MV-4-11 (cell line): ENCODE data around the gene SDHC.
"Not testable (repeated sequence)": the region's sequence is repeated elsewhere in the genome, so short reads cannot be mapped to it uniquely, and the experiment has no call there.

Source experiments
- DNase-seq: peaks from one replicate; lab custom pipeline; 2025; lab: John Stamatoyannopoulos, UW

The SDHC gene

DNA sequence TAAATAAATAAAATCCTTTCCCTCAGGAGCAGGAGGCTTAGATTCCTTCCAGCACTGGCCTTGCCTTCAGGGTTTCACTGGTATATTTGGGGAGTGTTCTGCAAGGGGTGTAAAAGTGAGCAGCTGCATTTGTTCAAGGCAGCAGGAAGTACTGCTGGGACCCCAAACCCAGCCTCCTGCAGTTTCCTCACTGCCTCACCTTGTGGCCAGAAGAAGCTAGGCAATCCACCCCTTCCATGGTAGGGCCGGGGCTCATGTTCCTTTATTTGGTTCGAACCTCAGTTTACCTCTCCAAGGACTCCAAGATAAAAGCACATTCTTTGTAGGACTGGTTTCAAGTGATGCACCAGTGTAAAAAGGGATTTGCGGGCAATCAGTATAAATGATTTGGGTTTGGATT lies 74.5 kb downstream of the SDHC start:
- no peak for DNase-seq

DNA sequence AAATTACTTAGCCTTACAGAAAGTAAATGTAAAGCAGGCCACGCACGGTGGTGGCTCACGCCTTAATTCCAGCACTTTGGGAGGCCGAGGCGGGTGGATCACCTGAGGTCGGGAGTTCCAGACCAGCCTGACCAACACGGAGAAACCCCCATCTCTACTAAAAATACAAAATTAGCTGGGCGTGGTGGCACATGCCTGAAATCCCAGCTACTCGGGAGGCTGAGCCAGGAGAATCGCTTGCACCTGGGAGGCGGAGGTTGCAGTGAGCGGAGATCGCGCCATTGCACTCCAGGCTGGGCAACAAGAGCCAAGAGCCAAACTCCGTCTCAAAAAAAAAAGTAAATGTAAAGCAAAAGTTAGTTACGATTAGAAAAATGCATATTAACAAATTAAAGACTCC lies 75.0 kb downstream of the SDHC start:
- DNase-seq, result not testable (repeated sequence)

DNA sequence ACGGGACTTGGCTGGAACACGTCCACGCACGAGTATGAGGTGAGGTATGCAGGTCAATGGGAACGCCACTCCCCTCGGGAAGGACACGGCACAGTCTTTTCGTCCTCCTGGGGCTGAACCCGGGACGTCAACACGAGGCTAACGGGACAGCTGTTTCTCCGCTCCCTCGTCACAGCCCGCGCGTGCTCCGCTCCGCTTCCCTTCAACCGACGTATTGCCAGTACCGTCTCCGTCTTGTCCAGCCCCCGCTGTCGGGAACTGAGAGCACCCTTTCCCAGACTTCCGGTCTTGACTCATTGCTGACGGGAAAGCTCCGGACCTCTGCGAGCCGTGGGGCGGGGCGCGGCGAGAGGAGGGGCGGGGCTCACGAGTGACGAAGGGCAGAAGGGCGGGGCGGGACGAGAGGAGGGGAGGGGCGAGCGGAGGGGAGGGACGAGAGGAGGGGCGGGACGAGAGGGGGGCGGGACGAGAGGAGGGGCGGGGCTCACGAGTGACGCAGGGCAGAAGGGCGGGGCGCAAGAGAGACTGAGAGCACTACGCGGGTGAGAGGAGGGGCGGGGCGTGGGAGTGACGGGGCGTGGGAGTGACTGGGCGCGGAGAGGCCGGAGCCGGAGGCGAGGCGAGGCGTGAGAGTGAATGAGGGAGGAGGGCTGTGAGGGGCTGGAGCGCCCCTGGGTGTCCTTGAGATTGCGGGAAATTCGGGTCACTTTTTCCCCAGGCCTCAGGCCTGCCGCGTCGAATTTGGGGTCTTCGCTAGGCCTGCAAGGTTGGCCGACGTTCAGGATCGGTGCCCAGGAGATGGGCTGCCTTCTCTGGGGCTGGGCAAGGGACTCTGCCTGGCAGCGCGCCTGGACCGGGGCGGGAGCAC lies 75.7 kb downstream of the SDHC start:
- peak; percentile 93 for DNase-seq

DNA sequence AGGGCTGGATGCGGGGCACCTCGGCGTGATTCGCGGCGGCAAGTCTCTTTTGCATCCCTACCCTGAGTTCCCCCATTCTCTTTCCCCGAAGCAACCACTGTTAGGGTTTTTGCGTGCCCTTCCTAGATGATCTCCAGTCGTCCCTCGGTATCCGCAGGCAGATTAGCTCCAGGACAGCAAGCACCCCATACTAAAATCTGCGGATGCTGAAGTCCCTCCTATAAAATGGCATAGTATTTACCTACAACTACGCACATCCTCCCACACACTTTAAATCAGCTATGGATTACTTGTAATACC lies 76.3 kb downstream of the SDHC start:
- no peak for DNase-seq

DNA sequence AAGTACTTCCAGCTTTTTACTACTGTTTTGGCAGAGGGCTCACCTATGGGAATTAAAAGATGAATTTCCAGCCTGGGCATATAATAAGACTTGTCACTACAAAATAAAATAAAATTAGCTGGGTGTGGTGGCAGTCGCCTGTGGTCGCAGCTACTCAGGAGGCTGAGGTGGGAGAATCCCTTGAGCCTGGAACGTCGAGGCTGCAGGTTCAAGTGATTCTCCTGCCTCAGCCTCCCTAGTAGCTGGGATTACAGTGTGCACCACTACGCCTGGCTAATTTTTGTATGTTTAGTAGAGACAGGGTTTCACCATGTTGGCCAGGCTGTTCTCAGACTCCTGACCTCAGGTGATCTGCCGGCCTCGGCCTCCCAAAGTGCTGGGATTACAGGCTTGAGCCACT lies 77.0 kb downstream of the SDHC start:
- DNase-seq, result not testable (repeated sequence)

DNA sequence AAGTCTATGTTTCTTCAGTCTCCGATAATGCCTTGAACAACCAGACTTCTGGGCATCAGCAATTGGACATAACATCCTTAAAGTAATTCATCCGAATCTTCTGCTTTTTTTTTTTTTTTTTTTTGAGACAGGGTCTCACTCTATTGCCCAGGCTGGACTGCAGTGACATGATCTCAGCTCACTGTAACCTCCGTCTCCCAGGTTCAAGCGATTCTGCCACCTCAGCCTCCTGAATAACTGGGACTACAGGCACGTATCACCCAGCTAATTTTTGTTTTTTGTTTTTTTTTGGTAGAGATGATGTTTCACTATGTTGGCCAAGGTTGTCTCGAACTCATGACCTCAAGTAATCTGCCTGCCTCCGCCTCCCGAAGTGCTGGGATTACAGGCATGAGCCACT lies 77.4 kb downstream of the SDHC start:
- no peak for DNase-seq

DNA sequence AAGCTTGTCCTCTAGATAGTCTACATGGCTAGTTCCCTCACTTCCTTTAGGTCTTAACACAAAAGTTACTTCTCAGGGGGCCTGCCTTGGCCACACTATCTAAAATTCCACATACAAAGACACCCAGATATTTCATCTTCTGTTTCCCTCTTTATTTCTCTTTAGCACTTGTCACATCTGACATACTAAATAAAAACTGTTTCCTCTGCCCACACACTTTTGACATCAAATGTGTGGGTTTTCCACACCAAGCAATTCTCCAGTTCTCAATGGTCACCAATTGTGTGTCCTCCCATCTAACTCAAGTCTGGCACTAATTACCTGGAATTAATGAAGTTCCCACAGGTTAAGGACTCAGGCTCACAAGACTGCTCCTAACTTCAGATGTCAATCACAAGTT lies 79.0 kb downstream of the SDHC start:
- DNase-seq, result no peak

DNA sequence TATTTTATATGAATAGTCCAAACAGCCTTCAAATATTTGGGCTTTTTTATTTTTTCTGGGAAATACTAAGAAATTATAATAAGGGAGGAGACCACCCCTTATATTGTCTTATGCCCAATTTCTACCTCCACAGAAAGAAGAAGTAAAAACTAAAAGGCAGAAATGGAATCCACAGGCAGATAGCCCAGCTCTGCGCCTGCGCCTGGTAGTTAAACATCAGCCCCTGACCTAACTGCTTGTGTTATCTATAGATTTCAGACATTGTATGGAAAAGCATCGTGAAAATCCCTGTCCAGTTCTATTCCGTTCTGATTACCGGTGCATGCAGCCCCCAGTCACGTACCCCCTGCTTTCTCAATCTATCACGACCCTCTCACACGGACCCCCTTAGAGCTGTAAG lies 82.9 kb downstream of the SDHC start:
- DNase-seq, result peak; percentile 34

DNA sequence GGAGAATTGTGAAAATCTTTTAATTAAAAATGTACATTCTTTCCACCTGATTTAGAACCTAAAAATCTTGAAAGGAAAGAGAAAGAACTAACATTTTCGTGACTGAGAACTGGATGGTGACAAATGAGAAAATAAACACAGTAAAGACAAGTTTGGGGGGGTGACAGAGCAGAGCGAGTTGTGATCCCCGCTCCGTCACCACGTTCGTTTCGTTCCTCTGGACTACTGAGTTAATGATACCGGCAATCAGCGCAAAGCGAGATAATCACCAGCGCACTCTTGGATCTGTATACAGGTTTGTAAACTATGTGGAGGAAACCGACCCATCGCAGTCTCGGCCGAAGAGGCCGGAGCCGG lies 84.7 kb downstream of the SDHC start:
- no peak for DNase-seq

DNA sequence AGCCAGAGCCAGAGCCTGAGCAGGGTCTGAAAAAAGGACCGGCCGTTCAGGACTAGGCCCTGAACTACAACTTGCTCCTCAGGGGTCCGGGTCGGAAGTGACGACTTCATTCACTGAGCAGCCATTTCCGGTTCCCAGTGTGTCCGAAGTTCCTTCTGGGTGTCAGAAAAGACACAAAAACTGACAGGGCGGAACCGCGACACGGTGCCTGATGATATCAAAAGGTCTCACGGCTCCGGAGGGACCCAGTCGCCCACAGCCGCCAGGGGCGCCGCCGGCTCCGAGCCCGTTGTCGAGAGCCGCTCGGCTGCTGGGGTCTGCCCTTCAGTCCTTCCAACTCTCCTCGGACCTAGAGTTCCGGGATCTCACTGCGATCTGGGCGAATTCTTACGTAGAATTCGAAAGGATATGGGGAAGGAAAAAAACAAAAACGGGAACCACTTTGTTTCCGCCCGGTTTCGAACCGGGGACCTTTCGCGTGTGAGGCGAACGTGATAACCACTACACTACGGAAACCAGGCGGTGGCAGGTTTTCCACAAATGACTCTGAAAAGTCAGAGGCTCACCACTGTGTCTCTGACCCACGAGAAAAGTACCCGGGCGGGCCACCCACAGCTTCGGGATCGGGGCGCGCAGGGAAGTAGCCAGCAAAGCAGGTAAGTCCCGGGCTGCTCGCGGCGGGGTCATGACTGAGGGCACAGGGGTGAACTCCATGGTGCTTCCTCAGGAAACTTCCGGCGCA lies 85.2 kb downstream of the SDHC start:
- DNase-seq, result peak; percentile 97

DNA sequence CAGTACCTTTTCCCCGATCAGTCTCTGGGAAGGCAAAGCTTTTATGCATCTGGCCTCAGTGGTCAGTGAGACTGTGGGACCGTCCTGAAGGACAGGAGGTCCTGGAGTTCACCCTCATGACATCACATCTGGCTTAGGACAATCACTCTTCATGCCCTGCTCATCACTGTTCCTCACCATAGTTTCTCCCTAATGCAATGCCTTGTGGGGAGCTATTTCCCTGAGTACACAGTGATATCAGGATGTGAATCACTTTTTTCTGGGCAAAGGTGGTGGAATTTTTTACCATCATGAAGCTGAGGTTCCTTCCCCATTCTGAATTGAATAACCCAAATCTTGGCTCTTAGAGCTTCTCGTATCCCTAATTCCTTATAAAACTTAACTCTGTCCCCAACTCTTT lies 88.3 kb downstream of the SDHC start:
- DNase-seq, result no peak

DNA sequence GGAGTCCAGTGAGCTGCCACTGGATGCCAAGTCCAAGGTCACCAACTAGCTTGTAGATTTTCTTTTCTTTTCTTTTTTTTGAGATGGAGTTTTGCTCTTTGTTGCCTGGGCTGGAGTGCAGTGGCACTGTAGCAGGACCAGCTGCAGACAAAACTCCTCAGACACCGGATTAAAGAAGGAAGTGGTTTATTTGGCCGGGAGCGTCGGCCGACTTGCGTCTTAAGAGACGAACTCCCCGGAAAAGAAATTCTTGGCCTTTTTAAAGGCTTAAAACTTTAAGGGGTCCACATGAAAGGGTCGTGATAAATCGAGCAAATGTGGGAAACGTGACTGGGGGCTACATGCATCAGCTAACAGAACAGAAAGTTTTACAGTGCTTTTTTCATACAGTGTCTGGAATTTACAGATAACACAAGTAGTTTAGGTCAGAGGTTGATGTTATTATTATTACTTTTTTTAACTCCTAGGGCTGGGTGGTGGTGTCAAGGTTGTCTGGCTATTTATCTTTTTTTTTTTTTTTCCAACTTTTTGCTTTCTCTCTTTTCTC lies 89.9 kb downstream of the SDHC start:
- peak; percentile 79 for DNase-seq

DNA sequence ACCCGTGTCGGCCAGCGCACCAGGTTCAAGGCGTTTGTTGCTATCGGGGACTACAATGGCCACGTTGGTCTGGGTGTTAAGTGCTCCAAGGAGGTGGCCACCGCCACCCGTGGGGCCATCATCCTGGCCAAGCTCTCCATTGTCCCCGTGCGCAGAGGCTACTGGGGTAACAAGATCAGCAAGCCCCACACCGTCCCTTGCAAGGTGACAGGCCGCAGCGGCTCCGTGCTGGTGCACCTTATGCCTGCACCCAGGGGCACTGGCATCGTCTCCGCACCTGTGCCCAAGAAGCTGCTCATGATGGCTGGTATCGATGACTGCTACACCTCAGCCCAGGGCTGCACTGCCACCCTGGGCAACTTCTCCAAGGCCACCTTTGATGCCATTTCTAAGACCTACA lies 92.4 kb downstream of the SDHC start:
- not testable (repeated sequence) for DNase-seq

DNA sequence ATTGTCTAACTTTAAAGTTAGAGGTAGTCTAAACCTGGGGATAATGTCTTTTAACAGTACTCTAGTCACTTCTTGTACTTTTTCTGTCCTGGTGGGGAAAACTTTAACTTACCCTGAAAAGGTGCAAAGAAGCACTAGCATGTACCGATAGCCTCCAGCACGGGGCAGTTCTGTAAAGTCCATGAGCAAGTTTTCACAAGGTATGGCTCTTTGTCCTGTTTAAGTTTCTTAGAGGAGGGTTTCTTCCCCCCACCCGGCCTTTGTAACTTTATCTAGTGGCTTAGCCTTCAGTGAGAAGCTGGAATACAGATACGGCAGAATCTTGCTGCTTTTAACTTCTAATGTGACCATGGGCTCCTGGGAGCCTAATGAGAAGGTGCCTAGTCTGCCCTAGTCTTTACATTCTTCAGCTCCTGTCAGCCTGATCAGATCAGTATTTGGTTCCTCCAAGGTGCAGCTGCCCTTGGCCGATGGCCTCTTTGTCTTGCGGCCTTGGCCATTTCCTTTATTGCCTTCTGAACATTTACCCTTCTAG lies 93.3 kb downstream of the SDHC start:
- DNase-seq, result no peak

DNA sequence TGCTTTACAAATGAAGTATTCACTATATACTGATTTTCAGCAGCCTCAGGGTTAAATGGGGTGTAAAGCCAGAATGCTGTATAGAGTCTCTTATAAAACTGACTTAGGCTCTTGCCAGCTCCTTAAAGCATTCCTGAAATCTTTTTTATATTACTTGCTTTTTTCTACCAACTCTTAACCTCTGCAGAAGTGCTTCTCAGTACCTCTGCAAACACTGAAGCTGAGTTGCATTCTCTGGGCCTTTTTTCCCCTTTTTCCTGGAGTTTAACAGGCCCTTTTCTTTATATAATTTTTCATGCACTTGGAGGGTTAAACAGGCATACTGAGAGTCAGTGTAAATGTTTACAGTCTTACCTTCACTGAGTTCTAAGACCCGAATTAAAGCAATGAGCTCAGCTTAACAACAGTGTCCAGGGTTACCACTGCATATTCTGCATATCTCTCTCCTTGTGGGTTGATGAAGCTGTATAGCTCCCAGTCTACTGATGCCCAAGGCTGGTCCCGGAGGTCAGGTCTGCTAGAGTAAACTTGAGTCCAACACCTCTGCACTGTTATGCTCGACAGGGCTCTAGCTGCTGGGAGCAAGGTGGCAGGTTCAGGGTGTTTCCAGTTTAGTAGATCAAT lies 94.4 kb downstream of the SDHC start:
- DNase-seq, result no peak

DNA sequence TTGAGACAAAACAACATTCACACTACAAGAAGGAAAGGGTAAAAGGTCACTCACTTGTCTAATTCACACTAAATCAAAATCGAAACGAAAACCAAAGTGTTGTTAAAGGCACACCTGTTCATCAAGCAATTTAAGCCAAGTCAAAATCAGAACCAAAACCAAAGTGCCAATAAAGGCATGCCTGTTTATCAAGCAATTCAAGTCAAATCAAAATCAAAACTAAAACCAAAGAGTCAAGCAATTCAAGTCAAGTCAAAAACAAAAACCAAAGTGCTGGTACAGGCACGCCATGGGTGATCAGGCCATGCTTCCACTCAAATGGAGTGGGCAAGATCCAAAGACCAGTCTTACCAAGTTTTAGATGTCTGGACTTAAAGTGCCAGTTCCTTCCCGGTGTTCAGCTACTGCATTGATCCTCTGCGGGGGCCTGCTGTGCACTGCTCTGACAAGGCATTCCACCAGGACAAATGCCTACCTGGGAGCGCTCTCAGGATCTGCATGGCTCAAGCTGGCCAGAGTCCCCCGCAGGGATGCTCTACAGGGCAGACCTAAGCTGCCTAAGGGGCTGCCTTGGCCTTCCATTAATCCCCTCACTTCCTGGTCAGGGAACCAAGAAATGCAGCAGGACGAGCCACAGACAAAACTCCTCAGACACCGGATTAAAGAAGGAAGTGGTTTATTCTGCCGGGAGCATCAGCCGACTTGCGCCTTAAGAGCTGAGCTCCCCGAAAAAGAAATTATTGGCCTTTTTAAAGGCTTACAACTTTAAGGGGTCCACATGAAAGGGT lies 95.9 kb downstream of the SDHC start:
- DNase-seq, result peak; percentile 71

DNA sequence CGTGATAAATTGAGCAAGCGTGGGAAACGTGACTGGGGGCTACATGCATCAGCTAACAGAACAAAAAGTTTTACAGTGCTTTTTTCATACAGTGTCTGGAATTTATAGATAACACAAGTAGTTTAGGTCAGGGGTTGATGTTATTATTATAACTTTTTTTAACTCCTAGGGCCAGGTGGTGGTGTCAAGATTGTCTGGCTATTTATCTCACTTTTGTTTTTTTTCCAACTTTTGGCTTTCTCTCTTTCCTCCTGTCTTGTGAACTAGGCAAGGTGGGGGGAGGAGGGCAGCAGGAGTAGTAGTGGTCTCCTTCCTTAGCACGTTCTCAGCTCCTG lies 96.4 kb downstream of the SDHC start:
- not testable (repeated sequence) for DNase-seq
